GM23338 (cell line): Measurements from ENCODE around the gene AGBL5. TPM values are rescaled to one million over a fixed set of nuclear protein-coding genes. Genes with fewer than 3 reads are reported as not detected.

ENCODE experiments used
- ATAC-seq: fragments of 200-7000 bp; cut with Tn5 transposase; 3 replicates; pipeline ENCODE4 v1.9.1; 2020
- DNase-seq: peaks from one replicate; pipeline ENCODE4 v3.0.0-alpha.2; 2015; ENCODE audit warnings: low spot score
- H2AFZ ChIP-seq: fragments of 200-600 bp; sonication (generic); 2 replicates; pipeline ENCODE4 v1.8.0; 2016; ENCODE audit warnings: antibody characterized with exemption, mild to moderate bottlenecking, moderate library complexity
- H3F3A ChIP-seq: fragments of 200-600 bp; sonication (generic); replicated peaks from 2 replicates; pipeline ENCODE4 v1.8.0; 2017; ENCODE audit warnings: antibody characterized with exemption, mixed run types, low read depth
- H3K27ac ChIP-seq: fragments of 200-600 bp; sonication (generic); 2 replicates; pipeline ENCODE4 v1.6.1; 2016; ENCODE audit warnings: low read depth
- H3K27me3 ChIP-seq: fragments of 200-600 bp; sonication (generic); 2 replicates; pipeline ENCODE4 v1.8.0; 2016; ENCODE audit warnings: mild to moderate bottlenecking, mixed run types, moderate library complexity; ENCODE audit not compliant: insufficient read depth
- H3K36me3 ChIP-seq: fragments of 200-600 bp; sonication (generic); 2 replicates; pipeline ENCODE4 v1.8.0; 2016; ENCODE audit warnings: mild to moderate bottlenecking; ENCODE audit not compliant: insufficient read depth
- H3K4me1 ChIP-seq: fragments of 200-600 bp; sonication (generic); 2 replicates; pipeline ENCODE4 v1.8.0; 2016; ENCODE audit warnings: mild to moderate bottlenecking, moderate library complexity; ENCODE audit not compliant: insufficient read depth
- H3K4me2 ChIP-seq: fragments of 200-600 bp; sonication (generic); 2 replicates; pipeline ENCODE4 v1.7.1; 2017; ENCODE audit warnings: mixed run types
- H3K4me3 ChIP-seq: fragments of 200-600 bp; sonication (generic); 2 replicates; pipeline ENCODE4 v1.6.1; 2016; ENCODE audit warnings: mixed run types
- H3K79me2 ChIP-seq: fragments of 200-600 bp; sonication (generic); replicated peaks from 2 replicates; pipeline ENCODE4 v1.8.0; 2017; ENCODE audit warnings: mild to moderate bottlenecking; ENCODE audit not compliant: insufficient read depth
- H3K9me2 ChIP-seq: fragments of 200-600 bp; sonication (generic); 2 replicates; pipeline ENCODE4 v1.8.0; 2017; ENCODE audit not compliant: insufficient read depth
- H4K20me1 ChIP-seq: fragments of 200-600 bp; sonication (generic); replicated peaks from 2 replicates; pipeline ENCODE4 v1.8.0; 2017; ENCODE audit warnings: mild to moderate bottlenecking; ENCODE audit not compliant: insufficient read depth
- H3K27ac Mint-ChIP-seq: 2 replicates; pipeline ENCODE4 v1.8.0; 2020; ENCODE audit warnings: inconsistent platforms, mild to moderate bottlenecking, moderate library complexity, mixed read lengths
- H3K27me3 Mint-ChIP-seq: 3 replicates; pipeline ENCODE4 v1.8.0; 2022; ENCODE audit warnings: low read depth, mild to moderate bottlenecking, moderate library complexity, mixed read lengths, inconsistent platforms; ENCODE audit not compliant: insufficient read depth, poor library complexity
- H3K36me3 Mint-ChIP-seq: 3 replicates; pipeline ENCODE4 v1.8.0; 2021; ENCODE audit warnings: low read depth, mild to moderate bottlenecking, inconsistent platforms, moderate library complexity, mixed read lengths
- H3K4me1 Mint-ChIP-seq: 3 replicates; pipeline ENCODE4 v1.8.0; 2020; ENCODE audit warnings: mild to moderate bottlenecking, inconsistent platforms, mixed read lengths
- H3K4me3 Mint-ChIP-seq: 3 replicates; pipeline ENCODE4 v1.8.0; 2021; ENCODE audit warnings: moderate library complexity, mild to moderate bottlenecking, inconsistent platforms, mixed read lengths
- H3K9me3 Mint-ChIP-seq: 3 replicates; pipeline ENCODE4 v1.8.0; 2020; ENCODE audit warnings: moderate library complexity, mild to moderate bottlenecking, inconsistent platforms, mixed read lengths
- ETS1 ChIP-seq: IDR thresholded peaks from 2 replicates; pipeline ENCODE4 v1.6.1; 2016; ENCODE audit warnings: antibody characterized with exemption
- EZH2phosphoT487 ChIP-seq: fragments of 200-600 bp; sonication (generic); IDR thresholded peaks from one replicate; pipeline ENCODE4 v1.8.1; 2018; ENCODE audit warnings: antibody characterized with exemption; ENCODE audit not compliant: unreplicated experiment
- JUNB ChIP-seq: IDR thresholded peaks from one replicate; pipeline ENCODE4 v1.6.1; 2016; ENCODE audit warnings: antibody characterized with exemption; ENCODE audit not compliant: unreplicated experiment
- ZNF462 ChIP-seq: fragments of 250-450 bp; sonication (Bioruptor Pico); IDR thresholded peaks from 2 replicates; pipeline ENCODE4 v1.5.0; 2020; ENCODE audit warnings: mild to moderate bottlenecking, moderate library complexity
- polyA plus RNA-seq: library from polyadenylated mRNA; unstranded; fragments of >200 nt; fragmentation: Nextera tagmentation; extraction: Ambion mirVana; gene quantifications from 2 replicates; pipeline ENCODE4 v1.2.1, GENCODE V29; 2016
- total RNA-seq: library from RNA; depleted of rRNA; stranded (reverse); fragments of >200 nt; shearing (Covaris generic); gene quantifications from 2 replicates; pipeline ENCODE4 v1.2.3, GENCODE V29; 2014

Gene AGBL5
- total and polyA plus RNA-seq, 2 experiments from 2014 or later = 17.9 to 31.3 TPM

- no peak for TF ChIP-seq ZNF462 (CRISPR knock-in tag)
- TF ChIP-seq JUNB = no peak
Measured at GRCh38 chr2:27027211-27027651, 24.2 kb upstream of the AGBL5 start (continued).

GRCh38 chr2:27029051-27029450 is 22.4 kb upstream of the AGBL5 start:
- Histone ChIP-seq H3K4me2 (no peak overlapping the region), H3F3A (no peaks in the 10 kb centered on the region), H3K4me1 (peaks cover 9% of the 10 kb centered on the region; the same call in 1 of the 2 replicates), H3K9me2 (no peaks in the 10 kb centered on the region), H3K27ac (no peak overlapping the region), H3K27me3 (no peaks in the 10 kb centered on the region), H2AFZ (no peak overlapping the region), H3K79me2 (peaks cover 9% of the 10 kb centered on the region), H3K36me3 (no peaks in the 10 kb centered on the region), H3K4me3 (no peak overlapping the region), H4K20me1 (no peaks in the 10 kb centered on the region; the same call in 1 of the 2 replicates)
- no peak overlapping the region for H3K27ac Mint-ChIP-seq
- peaks cover 5% of the 10 kb centered on the region; the same call in 2 of the 3 replicates for H3K36me3 Mint-ChIP-seq
- peaks cover 16% of the 10 kb centered on the region for H3K4me1 Mint-ChIP-seq
- TF ChIP-seq EZH2phosphoT487 = no peak
- TF ChIP-seq ZNF462 (CRISPR knock-in tag) = no peak
- TF ChIP-seq ETS1 = no peak
- peaks cover 14% of the 10 kb centered on the region for H3K27me3 Mint-ChIP-seq
- ATAC-seq (no peak), DNase-seq (no peak)
- no peak overlapping the region for H3K4me3 Mint-ChIP-seq
- H3K9me3 Mint-ChIP-seq = no peaks in the 10 kb centered on the region
